Prostate gland (tissue), 2 donors: ENCODE measurements around the gene CLASRP.

Source experiments
- CTCF ChIP-seq, 4 experiments: fragments of 200-600 bp in 2 of 4; fragments of 450-650 bp in 2 of 4; sonication (generic) in 2 of 4; IDR thresholded peaks; 1 replicate in 3 of 4; 2 replicates in 1 of 4; pipeline ENCODE4 v1.5.1; 2016 to 2019; ENCODE audit warnings: antibody characterized with exemption in 4 of 4, mild to moderate bottlenecking in 2 of 4, moderate library complexity in 2 of 4
- POLR2A ChIP-seq: fragments of 450-650 bp; IDR thresholded peaks from one replicate; pipeline ENCODE4 v1.6.1; 2016; ENCODE audit warnings: antibody characterized with exemption, mild to moderate bottlenecking
- POLR2AphosphoS5 ChIP-seq: sonication (generic); formaldehyde crosslinking; IDR thresholded peaks from one replicate; pipeline ENCODE4 v1.6.1; 2017; ENCODE audit warnings: antibody characterized with exemption

- no peak for TF ChIP-seq POLR2A
- no peak for TF ChIP-seq CTCF (IDR thresholded peaks at IDR 0.05)
- no peak for TF ChIP-seq POLR2AphosphoS5
These were observed 59.1 kb downstream of the CLASRP start for GRCh38 chr19:45097776-45098520.
